Brain microvascular endothelial cell (primary cell): Measurements from ENCODE around the gene MELTF.

Experiments used
- DNase-seq: peaks from one replicate; pipeline ENCODE4 v3.0.0-alpha.2; 2020
- H3K27ac ChIP-seq: fragments of 250-450 bp; sonication (Bioruptor Pico); 2 replicates; pipeline ENCODE4 v1.5.1; 2020; ENCODE audit warnings: mild to moderate bottlenecking, moderate library complexity
- H3K27me3 ChIP-seq: fragments of 250-450 bp; sonication (Bioruptor Pico); replicated peaks from 2 replicates; pipeline ENCODE4 v1.5.1; 2020; ENCODE audit warnings: mild to moderate bottlenecking
- H3K36me3 ChIP-seq: fragments of 250-450 bp; sonication (Bioruptor Pico); replicated peaks from 2 replicates; pipeline ENCODE4 v1.5.1; 2020; ENCODE audit warnings: mild to moderate bottlenecking
- H3K4me3 ChIP-seq: 2 replicates; pipeline ENCODE4 v1.5.1; 2011; ENCODE audit warnings: low read depth, mild to moderate bottlenecking, control low read depth, low read length, moderate library complexity
- CTCF ChIP-seq: IDR thresholded peaks from 2 replicates; pipeline ENCODE4 v1.5.1; 2011; ENCODE audit warnings: low read depth, mild to moderate bottlenecking, moderate library complexity, low read length, control low read depth, inconsistent platforms; ENCODE audit errors: missing control alignments
- in situ Hi-C: cut with HindIII; loops from 2 replicates; pipeline ENCODE4 v1.10.0; 2017; ENCODE audit warnings: low sequenced_read_pairs, low pct_ligation_motif_present

The MELTF gene

GRCh38 chr3:196962108-196962929 is 67.3 kb downstream of the MELTF start:
- no peak for DNase-seq
- no peaks in the 10 kb centered on the region for H3K36me3 ChIP-seq
- no peak for TF ChIP-seq CTCF
- H3K27ac ChIP-seq, result no peak overlapping the region
- in situ Hi-C loops, result no loop called here
- no peak overlapping the region for H3K4me3 ChIP-seq
- H3K27me3 ChIP-seq, result peaks cover 3% of the 10 kb centered on the region

- TF ChIP-seq CTCF, result no peak
- H3K36me3 ChIP-seq, result no peaks in the 10 kb centered on the region
- no peak overlapping the region for H3K27ac ChIP-seq
- no peak overlapping the region for H3K4me3 ChIP-seq
- no peak for DNase-seq
- no peaks in the 10 kb centered on the region for H3K27me3 ChIP-seq
- in situ Hi-C loops, result no loop called here
Observed at GRCh38 chr3:196954832-196955231, 74.8 kb downstream of the MELTF start.
